H1 (cell line): ENCODE measurements around the gene JAKMIP2. TPM values are rescaled to one million over a fixed set of nuclear protein-coding genes. Genes with fewer than 3 reads are reported as not detected.

Experiments
- CTCF ChIA-PET: fragments of 300-600 bp; sonication (Branson Sonifier 250); formaldehyde crosslinking; loops from one replicate; lab custom pipeline; 2021; ENCODE audit not compliant: partially characterized antibody; lab: Charles Lee
- POLR2A ChIA-PET: fragments of 300-600 bp; sonication (Branson Sonifier 250); formaldehyde crosslinking; loops from one replicate; lab custom pipeline; 2021; ENCODE audit warnings: inconsistent platforms; ENCODE audit not compliant: partially characterized antibody; lab: Charles Lee
- DNase-seq, 2 experiments: peaks; one replicate each; pipeline versions ENCODE4 v3.0.0 to v3.0.0-alpha.2; 2010 to 2022; ENCODE audit warnings: low spot score in 2 of 2, low read depth in 1 of 2, mixed read lengths in 1 of 2
- FAIRE-seq: peaks from 2 replicates; lab custom pipeline; 2011; peaks lifted over from hg19 to GRCh38; lab: Jason Lieb, UNC
- H2AFZ ChIP-seq: 2 replicates; pipeline ENCODE4 v1.8.1; 2012; ENCODE audit warnings: low read length, inconsistent platforms
- H2AK5ac ChIP-seq: 2 replicates; pipeline ENCODE4 v1.6.1; 2013; ENCODE audit warnings: low read depth, low read length
- H2BK120ac ChIP-seq: replicated peaks from 2 replicates; pipeline ENCODE3; 2013; ENCODE audit warnings: low read depth, low read length, inconsistent platforms
- H2BK12ac ChIP-seq: 2 replicates; pipeline ENCODE4 v1.6.1; 2013; ENCODE audit warnings: low read depth, low read length
- H2BK15ac ChIP-seq: 2 replicates; pipeline ENCODE4 v1.6.1; 2013; ENCODE audit warnings: low read length
- H2BK20ac ChIP-seq: 2 replicates; pipeline ENCODE4 v1.6.1; 2013; ENCODE audit warnings: low read length
- H2BK5ac ChIP-seq: 2 replicates; pipeline ENCODE4 v1.6.1; 2013; ENCODE audit warnings: low read depth, low read length
- H3K14ac ChIP-seq: 2 replicates; pipeline ENCODE4 v1.6.1; 2013; ENCODE audit warnings: inconsistent platforms; ENCODE audit not compliant: insufficient read length
- H3K18ac ChIP-seq: 2 replicates; pipeline ENCODE4 v1.6.1; 2013; ENCODE audit warnings: low read length; ENCODE audit errors: extremely low read depth
- H3K23ac ChIP-seq: 2 replicates; pipeline ENCODE4 v1.6.1; 2013; ENCODE audit warnings: inconsistent platforms; ENCODE audit not compliant: insufficient read length
- H3K23me2 ChIP-seq: 2 replicates; pipeline ENCODE4 v1.6.1; 2013; ENCODE audit warnings: low read depth, low read length
- H3K27ac ChIP-seq: 2 replicates; pipeline ENCODE4 v1.6.1; 2011; ENCODE audit warnings: low read depth, low read length, inconsistent platforms
- H3K27me3 ChIP-seq, 4 experiments: replicated peaks in 1 of 4; 1 replicate in 1 of 4; 2 replicates in 3 of 4; pipeline versions ENCODE4 v1.6.1 to v1.8.1; 2011 to 2013; ENCODE audit warnings: low read length in 3 of 4, mild to moderate bottlenecking in 3 of 4, inconsistent platforms in 2 of 4, mixed read lengths in 2 of 4, moderate library complexity in 1 of 4; ENCODE audit not compliant: control insufficient read depth in 3 of 4, insufficient read depth in 3 of 4; ENCODE audit errors: extremely low read depth in 1 of 4
- H3K36me3 ChIP-seq, 4 experiments: 2 replicates each; pipeline versions ENCODE4 v1.6.1 to v1.8.1; 2011 to 2013; ENCODE audit warnings: mild to moderate bottlenecking in 4 of 4, low read length in 3 of 4, moderate library complexity in 2 of 4, control low read depth in 1 of 4, inconsistent platforms in 1 of 4; ENCODE audit not compliant: insufficient read depth in 4 of 4, control insufficient read depth in 2 of 4
- H3K4ac ChIP-seq: replicated peaks from 2 replicates; pipeline ENCODE3; 2013; ENCODE audit warnings: low read length, low read depth, mixed read lengths, inconsistent platforms; ENCODE audit not compliant: insufficient read length
- H3K4me1 ChIP-seq, 4 experiments: replicated peaks in 1 of 4; 1 replicate in 1 of 4; 2 replicates in 3 of 4; pipeline versions ENCODE4 v1.6.1 to v1.8.1; 2011 to 2013; ENCODE audit warnings: low read length in 3 of 4, inconsistent platforms in 2 of 4, mixed read lengths in 1 of 4; ENCODE audit not compliant: insufficient read depth in 4 of 4, control insufficient read depth in 3 of 4
- H3K4me2 ChIP-seq, 2 experiments: 2 replicates each; pipeline versions ENCODE4 v1.6.1 to v1.8.1; 2011 to 2013; ENCODE audit warnings: low read depth in 2 of 2, low read length in 2 of 2, control low read depth in 1 of 2, inconsistent platforms in 1 of 2, mild to moderate bottlenecking in 1 of 2; ENCODE audit not compliant: insufficient read depth in 1 of 2
- H3K4me3 ChIP-seq, 4 experiments: fragments of 200-600, 300-600 bp in 1 of 4; sonication (generic), shearing (Covaris generic), sonication (Bioruptor Twin) in 1 of 4; 2 replicates each; pipeline versions ENCODE4 v1.5.1 to v1.8.1; 2011 to 2016; ENCODE audit warnings: low read length in 4 of 4, low read depth in 3 of 4, control low read depth in 2 of 4, inconsistent platforms in 2 of 4, mild to moderate bottlenecking in 2 of 4, mixed read lengths in 1 of 4, moderate library complexity in 1 of 4; ENCODE audit not compliant: insufficient read depth in 2 of 4; ENCODE audit errors: extremely low read depth in 1 of 4
- H3K56ac ChIP-seq: replicated peaks from 2 replicates; pipeline ENCODE3; 2013; ENCODE audit warnings: low read depth, mild to moderate bottlenecking, mixed read lengths, low read length, inconsistent platforms; ENCODE audit not compliant: insufficient read length
- H3K79me1 ChIP-seq: 2 replicates; pipeline ENCODE4 v1.6.1; 2013; ENCODE audit warnings: low read depth, low read length, control low read depth
- H3K79me2 ChIP-seq, 2 experiments: 2 replicates each; pipeline versions ENCODE4 v1.6.1 to v1.8.1; 2012 to 2013; ENCODE audit warnings: low read length in 2 of 2, mild to moderate bottlenecking in 2 of 2, inconsistent platforms in 1 of 2; ENCODE audit not compliant: insufficient read depth in 2 of 2, control insufficient read depth in 1 of 2
- H3K9ac ChIP-seq, 4 experiments: replicated peaks in 1 of 4; 1 replicate in 1 of 4; 2 replicates in 3 of 4; pipeline versions ENCODE4 v1.6.1 to v1.8.1; 2011 to 2013; ENCODE audit warnings: low read depth in 3 of 4, low read length in 3 of 4, control low read depth in 2 of 4, mild to moderate bottlenecking in 2 of 4, moderate library complexity in 2 of 4, inconsistent platforms in 1 of 4; ENCODE audit errors: extremely low read depth in 1 of 4
- H3K9me3 ChIP-seq, 2 experiments: 2 replicates each; pipeline versions ENCODE4 v1.6.1 to v1.8.1; 2012 to 2013; ENCODE audit warnings: mild to moderate bottlenecking in 2 of 2, moderate library complexity in 2 of 2, control low read depth in 1 of 2, inconsistent platforms in 1 of 2, low read depth in 1 of 2, low read length in 1 of 2, mixed read lengths in 1 of 2; ENCODE audit not compliant: insufficient read depth in 2 of 2
- H4K20me1 ChIP-seq, 2 experiments: replicated peaks in 1 of 2; 2 replicates each; pipeline versions ENCODE3 to v1.8.1; 2011 to 2013; ENCODE audit warnings: inconsistent platforms in 2 of 2, low read length in 2 of 2, mild to moderate bottlenecking in 1 of 2; ENCODE audit not compliant: insufficient read depth in 2 of 2, control insufficient read depth in 1 of 2
- H4K5ac ChIP-seq: 2 replicates; pipeline ENCODE4 v1.6.1; 2013; ENCODE audit warnings: low read length, low read depth, mixed read lengths, inconsistent platforms; ENCODE audit not compliant: insufficient read length
- H4K8ac ChIP-seq: 2 replicates; pipeline ENCODE4 v1.8.0; 2013; ENCODE audit warnings: mild to moderate bottlenecking, moderate library complexity, low read length, inconsistent platforms; ENCODE audit not compliant: insufficient read depth; ENCODE audit errors: extremely low read depth
- H4K91ac ChIP-seq: replicated peaks from 2 replicates; pipeline ENCODE3; 2013; ENCODE audit warnings: low read length, mixed read lengths, inconsistent platforms; ENCODE audit not compliant: insufficient read length
- EP300 ChIP-seq, 2 experiments: IDR thresholded peaks; 1 replicate in 1 of 2; 2 replicates in 1 of 2; pipeline ENCODE4 v1.6.1; 2011 to 2012; ENCODE audit warnings: low read depth in 2 of 2, low read length in 2 of 2, mild to moderate bottlenecking in 2 of 2, borderline replicate concordance in 1 of 2, inconsistent platforms in 1 of 2, moderate library complexity in 1 of 2
- polyA plus RNA-seq, 7 experiments: library from polyadenylated mRNA; depleted of rRNA in 3 of 7; stranded (reverse) in 5 of 7; unstranded in 2 of 7; fragments of >200 nt in 5 of 7; fragments of 200-250 nt in 2 of 7; gene quantifications; 1 replicate in 5 of 7; 2 replicates in 1 of 7; 4 replicates in 1 of 7; pipeline versions ENCODE4 v1.2.1 to v1.2.3, GENCODE V29; 2011 to 2013; ENCODE audit warnings: missing spikeins in 2 of 7, mixed read lengths in 2 of 7
- total RNA-seq: library from RNA; stranded (reverse); fragmentation: NEBNext Ultra II Directional; extraction: Animal tissue kit (Norgen Biotek cat#: 25700); gene quantifications from 2 replicates; pipeline ENCODE4 v1.2.1, GENCODE V29; 2021

Gene JAKMIP2
- total and polyA plus RNA-seq, 2 of the 8 experiments (the other 6 are each of a cell fraction or from before 2014, with no cell fraction given): 2.4 to 13.6 TPM

- Histone ChIP-seq H2AFZ (no peak overlapping the region), H4K20me1 (no peaks in the 10 kb centered on the region), H3K9ac (no peak overlapping the region), H4K5ac (no peak overlapping the region), H2AK5ac (no peak overlapping the region), H3K18ac (no peak overlapping the region), H3K56ac (no peak overlapping the region), H3K4me1 (no peaks in the 10 kb centered on the region), H3K9me3 (peaks cover 15 to 24% of the 10 kb centered on the region in 2 experiments), H3K23me2 (no peaks in the 10 kb centered on the region; the same call in 1 of the 2 replicates), H2BK5ac (no peak overlapping the region), H3K4ac (no peak overlapping the region), H3K79me2 (no peaks in the 10 kb centered on the region), H2BK120ac (no peak overlapping the region), H3K23ac (no peak overlapping the region), H3K27ac (no peak overlapping the region), H3K27me3 (no peaks in the 10 kb centered on the region), H2BK15ac (no peak overlapping the region), H4K91ac (no peak overlapping the region), H2BK20ac (no peak overlapping the region), H2BK12ac (no peak overlapping the region), H3K79me1 (no peaks in the 10 kb centered on the region), H3K14ac (no peak overlapping the region), H3K4me2 (no peak overlapping the region), H4K8ac (no peak overlapping the region), H3K36me3 (peaks cover 0 to 19% (median 2%) of the 10 kb centered on the region in 4 experiments; a peak in 3 of 8 replicates), H3K4me3 (no peak overlapping the region)
- no peak for DNase-seq
- FAIRE-seq: no peak
- POLR2A ChIA-PET: no interaction called here
- TF ChIP-seq EP300 (IDR thresholded peaks at IDR 0.05; ENCODE audit: borderline replicate concordance in 1 of 2, low read depth in 2 of 2, low read length in 2 of 2): no peak
- CTCF ChIA-PET: no interaction called here
Measured at GRCh38 chr5:147697380-147697779, 85.1 kb downstream of the JAKMIP2 start.
